LNCaP clone FGC (cell line): Measurements from ENCODE around the gene MYL11.
A peak's percentile ranks its signal among the peaks of the same experiment; 100 is the strongest.

ENCODE experiments used
- DNase-seq: peaks from one replicate; pipeline ENCODE4 v3.0.0-alpha.2; 2011; ENCODE audit warnings: low read depth
- H3K4me3 ChIP-seq: 2 replicates; pipeline ENCODE4 v1.5.1; 2011; ENCODE audit warnings: mild to moderate bottlenecking, low read depth, low read length, control low read depth
- CTCF ChIP-seq: IDR thresholded peaks from 2 replicates; pipeline ENCODE4 v1.5.1; 2012; ENCODE audit warnings: mild to moderate bottlenecking; ENCODE audit not compliant: control insufficient read depth, insufficient read depth; ENCODE audit errors: extremely low read depth

MYL11 gene

GRCh38 chr16:30369091-30369937 lies 5.3 kb upstream of the MYL11 start:
- no peak for DNase-seq
- H3K4me3 ChIP-seq: peak overlapping the region; percentile 82
- no peak for TF ChIP-seq CTCF

- no peak for TF ChIP-seq CTCF
- peak overlapping the region; percentile 82 for H3K4me3 ChIP-seq
Observed at GRCh38 chr16:30369938-30370455, 4.6 kb upstream of the MYL11 start.

GRCh38 chr16:30370456-30371247 lies 4.0 kb upstream of the MYL11 start, which contains the start of gene TBC1D10B:
TBC1D10B (minus strand) TSS chr16:30370494; CDS start chr16:30370183, 311 bp downstream.
- DNase-seq: peak; percentile 100
- peak within 1 kb of the TSS; percentile 82 for H3K4me3 ChIP-seq
- no peak for TF ChIP-seq CTCF

More at GRCh38 chr16:30369938-30370455, 4.6 kb upstream of the MYL11 start:
- DNase-seq: no peak

- H3K4me3 ChIP-seq: peak overlapping the region; percentile 46
- TF ChIP-seq CTCF: no peak
- DNase-seq: no peak
Observed at GRCh38 chr16:30371248-30371816, 3.3 kb upstream of the MYL11 start.

GRCh38 chr16:30372038-30372712 lies 2.4 kb upstream of the MYL11 start:
- no peak for DNase-seq
- TF ChIP-seq CTCF: no peak
- no peak overlapping the region for H3K4me3 ChIP-seq

- no peak for TF ChIP-seq CTCF
- no peak for DNase-seq
- no peak overlapping the region for H3K4me3 ChIP-seq
Observed at GRCh38 chr16:30372725-30373124, 1.9 kb upstream of the MYL11 start.
